GM10248 (cell line): Measurements from ENCODE around the gene NAP1L4.
A peak's percentile ranks its signal among the peaks of the same experiment; 100 is the strongest.

Source experiments
- CTCF ChIA-PET: fragments of 300-600 bp; sonication (Branson Sonifier 250); formaldehyde crosslinking; extraction: SDS; loops from one replicate; lab custom pipeline; 2021; ENCODE audit warnings: antibody characterized with exemption; lab: Yijun Ruan, JAX
- POLR2A ChIA-PET: fragments of 350-650 bp; sonication (Branson Sonifier 250); formaldehyde crosslinking; extraction: SDS; loops from one replicate; lab custom pipeline; 2020; ENCODE audit warnings: antibody characterized with exemption; lab: Yijun Ruan, JAX
- DNase-seq: peaks from one replicate; pipeline ENCODE4 v3.0.0; 2012; ENCODE audit errors: extremely low spot score
- TF ChIP-seq, protein P1 (sequence below): IDR thresholded peaks from 2 replicates; pipeline ENCODE4 v1.5.1; 2012; ENCODE audit warnings: mild to moderate bottlenecking, low read depth; ENCODE audit errors: extremely low read depth, missing control alignments, control extremely low read depth

Gene NAP1L4

DNA sequence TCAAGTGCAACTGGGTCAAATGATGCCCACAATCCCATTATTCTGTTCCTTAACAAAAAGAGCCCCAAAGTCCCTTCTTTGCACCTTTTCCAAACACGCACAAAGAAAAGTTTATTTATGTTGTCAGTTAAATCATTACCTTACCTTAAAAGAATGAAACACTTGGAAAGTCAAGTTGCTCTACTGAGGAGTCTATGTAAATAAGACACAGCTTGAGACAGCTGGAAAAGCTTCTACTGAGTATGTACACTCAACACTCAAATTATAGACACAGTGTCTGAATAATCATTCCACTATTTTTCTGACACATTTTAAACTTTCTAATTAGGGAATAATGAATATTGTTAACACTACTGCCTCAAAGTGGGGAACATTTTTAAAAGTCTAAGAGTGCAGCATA lies 41.3 kb downstream of the NAP1L4 start:
- POLR2A ChIA-PET: no interaction called here
- TF ChIP-seq, protein P1, sequence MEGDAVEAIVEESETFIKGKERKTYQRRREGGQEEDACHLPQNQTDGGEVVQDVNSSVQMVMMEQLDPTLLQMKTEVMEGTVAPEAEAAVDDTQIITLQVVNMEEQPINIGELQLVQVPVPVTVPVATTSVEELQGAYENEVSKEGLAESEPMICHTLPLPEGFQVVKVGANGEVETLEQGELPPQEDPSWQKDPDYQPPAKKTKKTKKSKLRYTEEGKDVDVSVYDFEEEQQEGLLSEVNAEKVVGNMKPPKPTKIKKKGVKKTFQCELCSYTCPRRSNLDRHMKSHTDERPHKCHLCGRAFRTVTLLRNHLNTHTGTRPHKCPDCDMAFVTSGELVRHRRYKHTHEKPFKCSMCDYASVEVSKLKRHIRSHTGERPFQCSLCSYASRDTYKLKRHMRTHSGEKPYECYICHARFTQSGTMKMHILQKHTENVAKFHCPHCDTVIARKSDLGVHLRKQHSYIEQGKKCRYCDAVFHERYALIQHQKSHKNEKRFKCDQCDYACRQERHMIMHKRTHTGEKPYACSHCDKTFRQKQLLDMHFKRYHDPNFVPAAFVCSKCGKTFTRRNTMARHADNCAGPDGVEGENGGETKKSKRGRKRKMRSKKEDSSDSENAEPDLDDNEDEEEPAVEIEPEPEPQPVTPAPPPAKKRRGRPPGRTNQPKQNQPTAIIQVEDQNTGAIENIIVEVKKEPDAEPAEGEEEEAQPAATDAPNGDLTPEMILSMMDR: no peak
- DNase-seq: no peak
- CTCF ChIA-PET: interaction anchor here (1.0 to 1.6 kb wide), 2 partner anchors 18 to 21 kb away, joined by 4 read pairs; no protein-coding TSS in a partner anchor

DNA sequence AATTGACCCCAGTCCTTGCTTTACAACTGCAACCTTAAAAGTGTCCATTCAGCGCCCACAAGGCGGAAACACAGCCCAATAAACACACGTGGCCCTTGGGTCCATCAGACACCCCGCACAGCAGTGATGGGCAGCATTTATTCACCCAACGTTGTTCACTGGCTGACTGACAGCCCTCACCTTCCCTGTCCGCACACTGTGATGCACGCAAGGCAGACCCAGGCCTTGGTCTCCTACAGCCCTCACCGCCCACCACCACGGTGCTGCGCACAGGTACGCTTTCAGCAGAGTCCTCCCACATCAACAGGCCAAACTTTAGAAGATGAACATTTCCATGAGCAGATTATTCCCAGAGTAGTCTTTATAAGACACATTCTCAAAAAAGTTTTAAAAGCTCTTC lies 42.2 kb downstream of the NAP1L4 start:
- DNase-seq: no peak
- CTCF ChIA-PET: interaction anchor here (1.6 kb wide), 1 partner anchor 20 kb away, joined by 4 read pairs; no protein-coding TSS in a partner anchor
- TF ChIP-seq, protein P1: no peak
- POLR2A ChIA-PET: no interaction called here

DNA sequence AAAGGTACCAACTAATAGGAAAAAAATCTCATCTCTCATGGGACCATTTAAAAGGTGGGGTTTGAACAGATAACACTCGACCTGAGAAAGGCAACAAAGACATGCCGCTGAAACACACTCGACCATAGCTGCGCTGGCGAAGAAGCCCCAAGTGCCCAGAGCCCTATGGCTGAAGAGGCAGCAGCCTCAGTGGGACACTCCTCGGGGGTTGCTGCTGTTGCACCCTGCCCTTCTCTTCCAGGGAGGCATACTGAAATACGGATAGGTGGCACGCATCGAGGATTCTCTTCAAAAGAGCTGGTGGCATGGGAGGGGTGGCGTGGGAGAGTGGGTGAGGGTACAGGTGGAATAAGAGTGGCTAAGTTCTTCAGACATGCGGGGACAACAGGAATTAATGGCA lies 44.4 kb downstream of the NAP1L4 start:
- POLR2A ChIA-PET: no interaction called here
- TF ChIP-seq, protein P1: no peak
- CTCF ChIA-PET: interaction anchor here (1.2 to 2.1 kb wide), 4 partner anchors 14 to 416 kb away, joined by 3 to 5 read pairs (median 4); partner anchors contain the start of gene PHLDA2

DNA sequence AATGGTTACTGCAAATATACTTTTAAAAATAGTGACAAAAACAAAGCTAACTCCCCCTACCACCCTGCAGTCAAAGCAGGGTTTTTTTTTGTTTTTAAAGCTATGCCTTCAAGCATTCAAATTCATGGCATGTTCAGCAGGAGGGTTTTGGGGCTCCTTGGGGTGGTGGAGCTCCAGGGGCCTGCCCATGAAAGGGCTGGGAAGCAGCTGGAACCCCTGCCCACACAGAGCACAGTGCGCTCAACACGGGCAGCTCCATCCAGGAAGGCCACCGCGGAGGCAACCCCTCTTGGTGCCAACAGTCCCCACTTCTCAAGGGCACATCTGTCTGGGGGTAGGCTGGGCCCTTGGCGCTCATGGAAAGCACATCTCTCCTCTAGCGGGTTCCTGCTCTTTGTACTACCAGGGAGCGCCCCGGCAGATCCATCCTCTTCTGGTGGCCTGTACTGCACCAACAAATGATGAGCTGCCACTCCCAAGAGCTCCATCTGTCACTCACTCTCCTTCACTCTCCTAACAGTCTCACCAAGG lies 46.3 kb downstream of the NAP1L4 start:
- DNase-seq: no peak
- ChIA-PET CTCF (interaction anchor here (0.8 to 2.2 kb wide), 8 partner anchors 10 to 413 kb away, joined by 3 to 10 read pairs (median 3); no protein-coding TSS in a partner anchor), POLR2A (interaction anchor here (1.2 kb wide), 1 partner anchor 8 kb away, joined by 5 read pairs; no protein-coding TSS in a partner anchor)
- TF ChIP-seq, protein P1: no peak

More for the DNA sequence above, 44.4 kb downstream of the NAP1L4 start:
- no peak for DNase-seq

DNA sequence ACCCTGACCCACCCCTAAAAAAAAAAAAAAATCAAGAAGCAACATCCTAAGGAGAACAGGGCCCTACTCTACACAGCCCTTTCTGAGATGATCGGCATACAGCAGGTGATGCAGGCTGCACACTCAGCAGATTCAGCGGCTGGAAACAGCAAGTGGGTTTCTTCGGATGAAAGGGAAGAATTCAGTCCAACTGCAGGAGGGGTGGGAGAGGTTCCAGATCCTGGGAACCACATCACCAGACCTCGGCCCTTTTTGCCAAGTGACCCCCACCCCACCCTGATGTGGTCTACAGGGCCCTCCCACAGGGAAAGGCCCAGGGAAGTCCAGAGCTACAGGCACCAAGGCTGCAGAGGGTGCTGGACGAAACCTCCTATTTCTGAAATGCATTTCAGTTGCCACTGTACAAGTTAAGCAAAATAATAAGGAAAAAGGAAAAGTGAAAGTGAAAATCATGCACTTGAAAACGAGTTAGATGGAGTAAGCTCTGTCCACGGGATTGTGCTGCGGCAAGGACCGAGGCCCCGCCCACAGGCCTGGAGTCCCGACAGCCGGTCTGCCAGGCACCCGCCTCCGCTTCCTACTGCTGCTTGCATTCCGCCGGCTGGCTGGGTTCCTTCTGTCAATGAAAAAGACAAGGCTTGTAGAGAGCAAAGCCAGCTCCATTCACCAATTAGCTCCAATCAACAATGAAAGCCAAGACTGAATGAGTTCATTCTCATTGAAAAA lies 46.9 kb downstream of the NAP1L4 start:
- POLR2A ChIA-PET: interaction anchor here (1.2 kb wide), 1 partner anchor 9 kb away, joined by 5 read pairs; no protein-coding TSS in a partner anchor
- TF ChIP-seq, protein P1: no peak
- peak; percentile 18 for DNase-seq
- CTCF ChIA-PET: interaction anchor here (0.8 to 2.2 kb wide), 7 partner anchors 11 to 413 kb away, joined by 3 to 10 read pairs (median 4); no protein-coding TSS in a partner anchor

DNA sequence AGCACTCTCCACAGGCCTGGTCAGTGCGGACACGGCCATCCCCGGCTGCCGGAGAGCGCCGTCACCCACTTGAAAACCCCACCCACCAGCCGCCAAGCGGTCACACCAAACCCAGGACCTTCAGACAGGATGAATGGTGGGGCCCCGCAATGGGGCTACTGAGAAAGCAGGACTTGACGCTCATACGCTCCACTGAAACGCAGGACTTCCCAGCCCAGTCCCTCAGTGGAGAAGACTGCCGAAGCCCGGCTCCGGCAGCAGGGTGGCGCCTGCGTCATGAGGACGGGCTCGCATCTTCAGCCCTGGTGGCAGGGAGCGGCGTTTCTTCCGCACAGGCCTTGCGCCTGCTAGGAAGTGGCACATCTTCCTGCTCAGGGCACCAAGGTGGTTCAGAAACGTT lies 47.6 kb downstream of the NAP1L4 start:
- POLR2A ChIA-PET: no interaction called here
- TF ChIP-seq, protein P1: no peak
- CTCF ChIA-PET: interaction anchor here (1.2 to 1.8 kb wide), 3 partner anchors 13 to 31 kb away, joined by 4 to 5 read pairs (median 4); no protein-coding TSS in a partner anchor
- DNase-seq: no peak
